ENCODE results near the gene GRIN2A. TPM values are rescaled to one million over a fixed set of nuclear protein-coding genes. Genes with fewer than 3 reads are reported as not detected.

Gene GRIN2A
- total RNA-seq, 1 donor from 2014 or later = 5.3 TPM

DNA sequence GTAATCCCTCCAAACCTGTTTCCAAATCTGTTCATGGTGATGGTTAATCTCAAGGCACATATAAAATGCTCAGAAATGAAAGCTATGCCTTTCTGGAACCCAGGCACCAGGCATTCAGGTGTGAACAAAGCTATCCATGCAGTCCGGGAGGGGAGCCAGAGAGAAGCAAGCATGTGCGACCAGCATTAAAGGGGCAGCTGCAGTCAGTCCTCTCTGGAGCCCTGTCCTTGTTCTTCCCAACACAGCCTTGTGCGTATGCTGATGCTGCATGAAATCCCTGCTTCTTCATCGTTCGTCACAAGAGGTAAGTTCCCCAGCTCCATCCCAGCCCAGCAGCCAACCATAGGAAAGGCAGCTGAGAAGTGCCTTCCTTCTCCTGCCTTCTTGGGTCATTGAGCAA lies 148.7 kb downstream of the GRIN2A start:
- no peak for DNase-seq (ENCODE audit: low spot score)

DNA sequence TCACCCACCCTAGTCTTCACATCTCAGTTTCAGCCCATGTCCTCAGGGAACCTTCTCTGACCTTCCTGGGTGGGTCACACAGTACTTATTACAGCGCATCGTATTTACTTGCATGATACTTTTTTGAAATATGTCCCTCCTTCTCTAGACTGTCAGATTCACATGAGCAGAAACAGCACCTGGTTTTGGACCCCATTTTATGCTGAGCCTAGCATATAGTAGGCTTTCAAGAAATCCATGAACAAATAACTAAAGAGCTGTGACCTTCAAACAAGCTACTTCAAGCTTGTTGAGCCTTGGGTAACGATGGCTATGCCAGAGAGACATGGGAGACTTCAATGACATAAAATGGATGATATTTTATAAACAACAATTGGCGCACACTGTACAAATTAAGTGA lies 150.3 kb downstream of the GRIN2A start:
- no peak for DNase-seq (ENCODE audit: low spot score)

DNA sequence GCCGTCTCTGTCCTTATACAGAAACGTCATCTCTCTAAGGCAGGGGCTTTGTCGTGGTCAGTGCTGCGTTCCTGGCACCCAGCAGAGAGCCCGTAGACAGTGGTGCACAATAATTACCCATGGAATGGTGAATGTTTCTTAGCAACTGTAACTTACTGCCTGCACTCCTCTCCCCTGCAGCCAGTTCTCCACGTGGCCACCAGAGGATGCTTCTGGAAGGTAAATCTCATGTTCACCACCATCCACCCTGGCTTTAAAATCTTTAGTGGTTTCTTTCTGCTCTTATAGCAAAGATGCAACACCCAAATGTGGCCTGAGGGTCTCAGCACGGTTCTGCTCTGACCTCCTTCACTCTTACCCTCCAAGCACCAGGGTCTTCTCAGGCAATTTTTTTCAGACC lies 150.8 kb downstream of the GRIN2A start:
- no peak for DNase-seq (ENCODE audit: low spot score)

DNA sequence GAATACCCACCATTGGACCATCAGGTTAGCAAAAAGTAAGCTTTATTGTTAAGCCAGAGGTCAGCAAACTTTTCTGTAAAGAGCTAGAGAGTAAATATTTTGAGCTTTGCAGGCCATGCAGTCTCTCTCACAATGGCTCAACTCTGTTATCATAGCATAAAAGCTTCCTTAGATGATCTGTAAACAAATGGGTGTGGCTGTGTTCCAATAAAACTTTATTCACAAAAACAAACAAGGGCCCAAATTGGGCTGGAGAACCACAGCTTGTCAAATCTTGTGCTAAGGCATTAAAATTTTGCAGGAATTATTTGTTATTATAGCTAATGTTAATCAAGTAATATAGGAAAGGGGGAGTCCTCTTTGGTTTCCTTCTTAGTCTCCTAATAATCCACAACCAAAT lies 153.6 kb downstream of the GRIN2A start:
- DNase-seq (ENCODE audit: low spot score) = no peak

DNA sequence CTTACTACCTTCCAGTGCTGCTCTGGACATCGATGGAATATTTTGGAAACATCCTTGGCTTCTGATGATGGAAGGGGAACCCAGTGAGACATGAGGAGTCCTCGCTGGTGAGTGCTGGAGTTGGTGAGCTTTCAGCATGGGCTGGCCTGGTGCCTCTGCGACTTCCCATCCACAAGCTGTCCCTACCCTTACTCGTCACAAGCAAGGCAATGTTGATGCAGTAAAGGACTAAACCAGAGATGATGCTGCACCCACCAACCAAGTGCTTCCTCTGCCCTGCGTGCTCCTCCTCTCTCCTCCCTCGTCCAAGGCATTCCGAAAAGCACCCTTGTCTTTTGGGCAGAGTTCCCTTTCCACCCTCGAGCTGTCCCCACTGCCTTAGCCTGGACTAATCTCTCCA lies 154.7 kb downstream of the GRIN2A start:
- no peak for DNase-seq (ENCODE audit: low spot score)

DNA sequence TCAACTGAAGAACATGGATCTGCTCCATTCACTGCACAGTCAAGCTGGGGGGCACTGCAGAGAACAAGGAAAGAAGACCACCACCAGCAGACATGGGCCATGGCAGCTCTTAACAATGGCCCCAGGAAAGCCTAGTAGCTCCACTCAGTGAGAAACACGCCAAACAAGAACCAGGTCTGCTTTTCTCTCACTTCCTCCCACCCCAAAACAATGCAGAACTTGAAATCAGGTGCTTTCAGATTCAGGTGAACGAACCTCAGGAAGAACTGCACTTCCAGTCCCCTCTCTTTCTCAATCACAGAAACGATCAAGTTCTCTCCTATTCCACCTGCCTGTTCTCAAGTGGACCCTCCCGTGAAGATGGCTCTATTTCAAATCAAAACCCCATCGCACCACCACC lies 155.6 kb downstream of the GRIN2A start:
- no peak for DNase-seq (ENCODE audit: low spot score)

DNA sequence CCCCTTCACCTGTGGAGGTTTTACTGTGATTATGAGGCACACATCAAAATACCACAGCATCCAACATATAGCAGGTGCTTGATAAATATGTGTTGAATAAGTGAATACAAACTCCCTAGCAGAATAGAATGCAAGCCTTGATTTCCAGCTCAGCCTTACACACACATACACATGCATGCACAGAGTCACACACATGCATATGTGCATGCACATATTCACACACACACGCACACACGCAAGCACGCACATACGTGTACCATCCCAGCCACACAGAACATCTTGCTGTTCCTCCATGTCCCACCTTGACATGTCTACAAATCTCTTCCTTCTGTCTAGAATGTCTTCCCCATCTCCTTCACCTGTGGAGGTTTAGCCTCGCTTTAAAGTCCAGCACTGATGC lies 160.1 kb downstream of the GRIN2A start:
- no peak for DNase-seq (ENCODE audit: low spot score)

DNA sequence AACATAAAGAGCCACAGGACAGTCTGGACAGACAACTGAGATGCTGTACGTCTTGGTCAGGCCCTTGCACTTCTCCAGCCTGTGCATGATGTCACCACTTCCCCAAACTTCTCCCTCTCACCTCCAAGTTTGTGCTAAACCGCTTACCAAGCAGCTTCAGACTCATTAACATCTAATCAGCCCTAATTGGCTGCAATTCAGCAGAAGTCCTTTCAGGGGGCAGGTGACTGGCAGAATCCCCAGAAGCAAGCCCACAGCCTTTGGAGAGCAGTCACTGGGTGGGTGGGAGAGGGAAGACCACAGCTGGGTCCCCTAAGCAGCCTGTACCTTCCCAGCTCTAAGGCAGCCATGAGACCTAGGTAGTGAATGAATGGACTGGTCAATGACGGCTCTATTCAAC lies 161.4 kb downstream of the GRIN2A start:
- no peak for DNase-seq (ENCODE audit: low spot score)

DNA sequence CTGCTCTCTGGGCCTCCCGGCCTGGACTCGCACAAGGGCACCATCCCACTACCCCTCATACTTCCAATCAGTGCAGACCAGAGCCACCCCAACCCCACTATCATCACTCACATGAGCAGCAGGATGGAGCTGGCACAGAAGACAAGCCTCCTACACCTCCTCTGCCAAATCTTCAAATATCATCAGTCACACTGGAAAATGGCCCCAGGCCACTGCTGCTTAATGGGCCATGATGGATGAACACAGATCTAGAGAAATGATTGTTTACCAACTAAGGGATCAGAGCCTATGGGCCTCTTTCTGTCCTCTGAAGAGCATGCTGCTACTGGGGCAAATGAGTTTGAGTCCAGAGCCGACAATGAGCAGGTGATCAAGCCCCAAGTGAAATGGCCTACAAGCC lies 165.5 kb downstream of the GRIN2A start:
- no peak for DNase-seq (ENCODE audit: low spot score)

DNA sequence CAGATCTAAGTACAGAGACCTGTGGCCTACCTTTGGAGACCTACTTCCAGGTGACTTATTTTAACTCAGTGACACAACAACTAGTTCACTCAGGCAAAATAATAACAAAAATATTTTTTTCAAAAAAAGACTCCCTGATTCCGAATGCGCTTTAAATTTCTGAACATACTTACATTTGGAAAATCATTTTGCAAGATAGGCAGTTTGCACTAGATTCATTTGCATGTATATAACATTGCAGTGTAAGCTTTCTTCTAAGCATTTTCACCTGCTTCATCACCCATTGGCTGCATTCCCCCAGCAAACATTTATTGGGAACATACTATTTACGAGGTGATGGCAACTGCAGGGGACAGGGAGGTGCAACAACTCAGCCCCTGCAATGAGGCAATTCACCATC lies 166.8 kb downstream of the GRIN2A start:
- no peak for DNase-seq (ENCODE audit: low spot score)

DNA sequence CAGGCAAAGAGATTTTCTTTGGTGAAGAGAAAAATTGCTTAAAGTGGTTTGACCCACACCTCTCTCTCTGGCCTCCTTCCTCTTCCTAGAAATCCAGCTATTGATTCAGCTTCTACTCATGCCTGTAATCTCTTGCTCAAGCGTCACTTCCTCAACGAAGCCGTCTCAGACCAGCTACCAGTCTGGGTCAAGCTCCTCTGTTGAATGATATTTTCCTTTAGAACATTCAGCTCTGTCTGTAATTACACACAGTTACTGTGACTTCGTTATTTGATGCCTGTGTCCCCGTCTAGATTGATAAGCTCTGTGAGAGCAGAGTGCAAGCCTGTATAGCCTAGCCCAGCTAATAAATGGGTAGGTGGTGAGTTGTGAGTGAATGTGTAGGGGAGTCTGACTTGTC lies 168.5 kb downstream of the GRIN2A start:
- DNase-seq (ENCODE audit: low spot score) = no peak

DNA sequence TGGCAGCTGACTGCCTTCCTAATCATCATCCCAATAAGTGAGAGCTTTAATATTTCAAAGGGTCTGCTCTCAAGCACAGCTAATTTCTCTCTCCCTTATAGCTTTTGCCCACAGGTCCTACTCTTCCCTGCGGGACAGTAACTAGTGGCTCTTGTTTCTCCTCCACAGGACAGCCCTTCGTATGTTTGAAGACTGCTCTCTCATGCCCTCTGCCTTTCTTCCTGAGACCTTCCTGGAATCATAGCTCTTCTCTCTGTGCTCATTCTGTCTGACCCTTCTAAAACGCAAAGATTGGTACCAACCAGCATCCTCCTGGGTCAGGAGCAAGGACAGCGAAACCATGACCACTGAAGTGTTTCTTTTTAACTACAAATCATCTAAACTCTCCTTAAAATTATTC lies 168.9 kb downstream of the GRIN2A start:
- DNase-seq (ENCODE audit: low spot score) = no peak

DNA sequence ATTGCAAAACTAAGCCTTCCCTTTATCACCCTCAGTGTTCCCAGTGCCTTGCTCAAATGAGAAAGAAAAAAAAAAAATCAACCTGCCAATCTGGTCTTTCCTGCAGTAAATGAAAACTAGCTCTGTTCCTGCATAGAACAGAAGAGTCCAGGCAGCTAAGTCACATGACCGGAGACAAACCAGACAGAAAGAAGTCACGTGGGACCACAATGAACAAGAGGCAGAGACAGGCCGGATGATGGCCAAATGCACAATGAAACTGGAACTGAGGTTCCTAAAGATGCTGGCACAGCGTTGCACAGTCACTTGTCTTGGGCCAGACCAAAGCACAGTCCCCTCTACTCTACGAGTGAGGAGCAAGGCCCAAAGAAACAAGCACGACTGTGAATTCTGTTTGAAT lies 172.5 kb downstream of the GRIN2A start:
- DNase-seq (ENCODE audit: low spot score) = no peak

DNA sequence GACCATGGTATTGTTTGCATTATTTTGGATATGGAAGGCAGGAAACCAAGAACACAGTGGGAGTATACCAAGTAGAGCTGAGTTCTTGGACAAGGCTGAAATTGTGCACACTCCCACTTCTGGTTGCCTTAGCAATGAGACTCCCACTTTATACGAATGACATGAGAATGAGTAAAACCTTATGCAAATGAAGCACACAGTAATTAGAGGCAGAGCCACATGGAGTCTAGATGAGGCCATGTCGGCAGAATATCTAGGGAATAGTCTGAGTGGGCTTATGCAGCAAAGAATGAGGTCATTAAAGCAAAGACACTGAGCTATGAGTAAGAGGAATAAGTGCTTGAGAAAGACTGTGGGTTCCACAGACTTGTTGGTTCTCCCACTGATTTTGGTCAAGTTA lies 178.7 kb downstream of the GRIN2A start:
- no peak for DNase-seq (ENCODE audit: low spot score)

DNA sequence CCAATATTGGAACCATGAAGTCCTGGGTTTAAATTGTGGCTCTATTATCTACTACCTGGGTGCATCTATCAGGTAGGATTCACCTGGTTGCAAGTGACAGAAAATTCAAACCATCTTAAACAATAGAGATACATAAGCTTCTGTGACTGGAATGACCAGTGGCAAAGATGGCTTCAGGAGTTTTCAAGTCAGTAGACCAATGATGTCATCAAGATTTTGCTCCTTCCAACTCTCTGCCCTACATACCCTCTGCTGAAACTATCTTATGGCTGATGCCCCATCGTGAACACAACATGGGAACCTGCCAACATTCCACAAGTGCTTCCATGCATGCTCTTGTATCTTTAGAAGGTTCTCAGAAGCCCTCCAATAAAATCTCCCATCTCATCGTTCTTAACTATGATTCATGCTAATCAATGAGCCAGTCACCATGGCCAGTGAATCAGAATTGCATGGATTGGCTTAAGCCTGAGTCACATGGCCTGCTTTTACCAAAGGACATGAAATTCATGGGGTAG lies 180.9 kb downstream of the GRIN2A start:
- no peak for DNase-seq (ENCODE audit: low spot score)

DNA sequence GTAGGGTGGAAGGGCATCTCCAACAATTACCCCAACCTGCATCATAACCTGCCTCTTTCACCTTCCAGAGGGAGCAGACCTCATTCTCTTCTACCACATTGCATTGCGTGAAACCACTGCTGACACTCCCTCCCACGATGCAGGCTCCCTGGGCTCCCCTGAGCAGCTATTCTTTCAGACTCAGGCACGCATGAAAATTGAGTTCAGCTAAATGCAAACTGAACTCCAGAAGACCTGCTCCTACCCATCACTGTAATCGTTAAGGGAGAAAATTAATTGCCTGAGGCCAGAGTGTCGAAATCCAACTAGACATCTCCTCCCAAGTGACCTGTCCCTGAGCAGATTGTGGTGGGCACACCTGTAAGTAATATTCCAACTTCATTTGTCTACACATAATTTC lies 186.0 kb downstream of the GRIN2A start:
- no peak for DNase-seq (ENCODE audit: low spot score)

DNA sequence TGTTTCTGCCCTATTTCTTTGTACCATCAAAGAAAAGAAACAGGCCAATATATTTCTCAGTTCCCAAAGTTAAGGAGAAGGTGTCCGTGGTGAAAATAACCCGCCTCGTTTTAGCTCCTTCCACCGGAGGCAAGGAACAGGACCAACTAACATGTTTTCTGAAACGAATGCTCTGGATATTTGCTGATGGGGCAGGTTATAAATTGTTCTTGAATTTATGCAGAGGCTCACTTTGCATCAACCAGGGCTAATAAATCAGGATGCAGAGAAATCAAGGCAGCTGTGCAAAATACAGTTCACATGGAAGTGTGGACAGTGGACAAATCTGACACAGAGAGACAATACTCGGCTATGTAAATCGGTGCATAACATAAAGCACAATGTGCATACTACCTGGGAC lies 189.8 kb downstream of the GRIN2A start:
- no peak for DNase-seq (ENCODE audit: low spot score)

DNA sequence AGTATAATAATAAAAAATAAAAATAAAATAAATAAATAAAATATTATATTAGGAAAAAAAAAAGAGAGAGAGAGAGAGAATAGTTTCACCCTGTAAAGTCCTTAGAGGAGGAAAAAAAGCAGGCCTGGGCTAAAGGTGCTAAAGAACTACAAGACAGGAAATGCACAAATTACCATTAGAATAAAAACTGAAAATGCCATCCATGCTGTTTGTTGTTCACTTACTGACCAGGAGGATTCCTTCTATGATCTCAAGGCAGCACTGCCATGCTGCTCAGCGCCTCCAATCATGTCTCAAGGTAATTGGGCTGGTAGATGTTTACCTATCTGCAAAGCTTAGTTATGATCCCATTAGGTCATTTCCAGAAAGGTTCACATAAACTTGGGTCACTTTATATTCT lies 201.2 kb downstream of the GRIN2A start:
- no peak for DNase-seq (ENCODE audit: low spot score)

DNA sequence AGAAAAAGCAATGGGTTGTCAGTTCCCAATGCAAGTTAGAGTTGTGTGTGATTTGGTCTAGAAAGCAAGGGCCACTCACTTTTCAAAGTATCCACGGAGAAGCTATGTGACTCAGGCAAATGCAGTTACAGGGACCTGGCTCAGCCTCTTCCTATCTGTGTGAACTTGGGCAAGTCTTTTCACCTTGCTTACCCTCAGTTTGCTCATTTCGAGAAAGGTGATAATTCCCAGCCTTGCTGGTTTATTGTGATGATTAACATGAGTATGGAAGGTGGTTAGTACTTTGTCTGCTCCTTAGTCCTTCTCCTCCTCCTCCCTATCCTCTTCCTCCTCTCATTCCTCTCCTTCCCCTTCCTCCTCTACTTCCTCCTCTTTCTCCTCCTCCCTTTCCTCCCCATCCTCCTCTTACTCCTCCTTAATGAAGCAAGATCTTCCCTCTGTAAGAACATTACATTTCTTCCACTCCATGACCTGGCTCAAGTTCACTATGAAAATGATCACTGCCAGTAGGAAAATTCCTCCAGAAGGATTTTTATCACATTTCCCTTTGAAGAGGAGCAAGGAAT lies 204.0 kb downstream of the GRIN2A start:
- DNase-seq (ENCODE audit: low spot score) = no peak

DNA sequence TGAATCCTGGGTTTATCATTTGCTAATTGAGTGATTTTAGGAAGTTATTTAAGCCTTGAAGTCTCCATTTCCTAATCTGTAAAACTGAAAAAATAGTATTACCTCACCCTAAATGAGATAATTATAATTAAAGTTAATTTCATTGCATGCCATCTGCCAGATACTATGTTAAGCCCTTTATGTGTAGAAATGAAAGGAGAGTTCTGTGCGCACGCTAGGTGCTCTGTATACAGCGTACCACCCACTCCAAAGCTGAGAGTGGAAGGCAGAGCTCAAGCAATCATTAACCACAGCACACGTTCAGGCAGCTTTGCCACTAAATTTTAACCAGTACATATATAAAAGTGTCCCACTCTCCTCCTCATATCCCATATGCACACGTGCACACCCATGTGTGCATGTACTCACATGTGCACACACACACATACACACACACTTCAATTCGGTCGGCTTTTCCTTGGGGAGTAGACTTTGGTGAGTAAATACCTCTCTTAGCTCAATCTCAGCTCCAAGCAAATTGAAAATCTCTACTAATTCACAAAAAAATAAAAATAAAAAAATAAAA lies 204.8 kb downstream of the GRIN2A start:
- no peak for DNase-seq (ENCODE audit: low spot score)

DNA sequence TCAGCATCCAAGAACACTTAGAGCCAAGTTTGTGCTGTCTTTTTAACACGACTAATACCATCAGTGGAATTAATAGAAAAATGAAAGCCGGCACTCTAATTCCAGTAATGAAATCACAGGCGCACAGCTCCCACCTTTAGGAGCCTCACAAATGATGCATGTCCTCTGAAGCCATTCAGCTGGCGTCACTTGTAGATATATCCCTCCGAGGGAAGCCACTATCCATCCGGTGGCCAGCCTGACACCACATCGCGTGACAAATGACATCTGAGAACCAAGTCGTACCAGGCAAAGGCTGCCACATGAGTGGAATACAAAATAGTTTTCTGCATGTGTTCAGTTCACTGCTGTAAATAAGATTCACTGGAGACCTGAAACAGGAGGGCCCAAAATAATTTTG lies 205.6 kb downstream of the GRIN2A start:
- DNase-seq (ENCODE audit: low spot score) = no peak

DNA sequence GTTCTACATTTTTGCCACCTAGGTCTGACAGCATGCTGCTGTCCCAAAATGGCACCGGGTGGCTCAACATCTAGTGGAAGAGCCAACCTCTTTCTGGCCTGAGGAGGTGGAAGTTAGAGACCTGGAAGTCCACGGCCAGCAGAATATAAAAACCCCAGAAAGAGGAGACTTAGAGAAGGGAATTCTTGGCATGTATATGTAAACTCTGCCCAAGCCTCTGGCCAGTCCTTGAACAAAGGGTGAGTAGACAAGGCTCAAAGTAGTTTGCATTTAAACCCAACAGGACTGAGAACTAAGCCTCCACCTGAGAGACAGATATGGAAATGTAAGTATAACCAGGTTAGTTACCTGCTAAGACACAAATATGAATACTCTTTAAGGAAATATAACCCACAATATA lies 210.3 kb downstream of the GRIN2A start:
- no peak for DNase-seq (ENCODE audit: low spot score)

DNA sequence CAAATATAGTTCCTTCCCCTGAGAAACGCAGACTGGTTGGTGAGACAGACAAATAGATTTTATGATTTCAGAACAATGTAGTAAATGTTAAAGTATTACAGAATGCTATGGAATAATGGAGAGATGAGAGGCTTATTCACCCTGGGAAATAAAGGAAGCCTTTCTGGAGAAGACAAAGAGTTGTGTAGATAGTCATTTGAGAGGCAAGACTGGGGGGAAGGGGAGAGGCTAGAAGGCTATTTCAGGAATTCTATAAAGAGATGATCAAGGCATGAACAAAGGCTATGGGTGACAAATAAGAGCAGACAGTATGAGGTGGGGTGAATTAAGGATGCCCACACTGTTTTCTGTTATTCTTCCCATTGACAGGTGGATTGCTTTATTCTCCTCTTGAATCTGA lies 211.4 kb downstream of the GRIN2A start:
- DNase-seq (ENCODE audit: low spot score) = no peak

DNA sequence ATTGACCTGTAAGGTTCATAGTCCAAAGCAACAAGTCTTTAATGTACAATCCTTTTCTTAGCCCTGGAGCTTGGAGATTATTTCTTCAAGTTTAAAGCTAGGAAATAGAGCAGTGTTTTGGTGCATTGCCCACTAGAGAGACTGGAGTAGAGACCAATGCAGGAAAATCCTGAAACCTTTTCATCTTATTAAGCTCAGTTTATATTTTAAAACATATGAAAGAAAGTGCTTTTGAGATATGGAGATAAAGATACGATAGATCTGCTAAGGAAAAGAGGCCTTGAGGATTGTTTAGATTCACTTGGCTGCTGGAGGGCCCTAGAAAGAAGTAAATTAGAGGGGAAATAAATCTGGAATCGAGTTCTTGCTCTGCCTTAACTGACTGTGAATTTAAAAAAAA lies 212.0 kb downstream of the GRIN2A start:
- peak; percentile 55 for DNase-seq (ENCODE audit: low spot score)
